NK-92 (cell line): Measurements from ENCODE around the gene CTDP1.

Experiments
- DNase-seq: peaks from one replicate; lab custom pipeline; 2025; ENCODE audit not compliant: unreplicated experiment; lab: John Stamatoyannopoulos, UW

The CTDP1 gene

GRCh38 chr18:79776674-79777073 is 97.1 kb downstream of the CTDP1 start:
- no peak for DNase-seq

GRCh38 chr18:79778291-79778791 is 98.7 kb downstream of the CTDP1 start:
- no peak for DNase-seq

GRCh38 chr18:79779021-79779699 is 99.6 kb downstream of the CTDP1 start:
- no peak for DNase-seq

- DNase-seq: no peak
Observed at GRCh38 chr18:79779700-79780190, 100.1 kb downstream of the CTDP1 start.

- DNase-seq: no peak
Observed at GRCh38 chr18:79780547-79780946, 100.9 kb downstream of the CTDP1 start.

GRCh38 chr18:79781331-79781941 is 101.8 kb downstream of the CTDP1 start:
- DNase-seq: no peak

GRCh38 chr18:79782566-79783308 is 103.1 kb downstream of the CTDP1 start:
- DNase-seq: no peak

GRCh38 chr18:79784071-79784913 is 104.7 kb downstream of the CTDP1 start:
- no peak for DNase-seq

- DNase-seq: no peak
Observed at GRCh38 chr18:79784965-79785770, 105.6 kb downstream of the CTDP1 start.

- no peak for DNase-seq
Observed at GRCh38 chr18:79785831-79786230, 106.2 kb downstream of the CTDP1 start.

GRCh38 chr18:79786304-79786703 is 106.7 kb downstream of the CTDP1 start:
- no peak for DNase-seq

GRCh38 chr18:79786786-79787526 is 107.4 kb downstream of the CTDP1 start:
- no peak for DNase-seq

GRCh38 chr18:79787527-79787864 is 107.9 kb downstream of the CTDP1 start:
- no peak for DNase-seq

- no peak for DNase-seq
Observed at GRCh38 chr18:79787865-79788733, 108.5 kb downstream of the CTDP1 start.

GRCh38 chr18:79788734-79789085 is 109.1 kb downstream of the CTDP1 start:
- DNase-seq: no peak

- no peak for DNase-seq
Observed at GRCh38 chr18:79789091-79789891, 109.7 kb downstream of the CTDP1 start.

- no peak for DNase-seq
Observed at GRCh38 chr18:79789901-79790890, 110.6 kb downstream of the CTDP1 start.
